ENCODE data around the gene SOX1. TPM values are rescaled to one million over a fixed set of nuclear protein-coding genes. Genes with fewer than 3 reads are reported as not detected.

Gene SOX1
- total RNA-seq, 1 donor from 2014 or later, result not detected

GRCh38 chr13:112071723-112072533 lies 5.0 kb downstream of the SOX1 start:
- no peaks in the 10 kb centered on the region for H3K36me3 ChIP-seq (ENCODE audit: control insufficient read depth in 3 of 3, insufficient read depth in 3 of 3, low read length in 3 of 3)
- H3K4me3 ChIP-seq (ENCODE audit: low read length in 3 of 3), result no peak overlapping the region

GRCh38 chr13:112072534-112073244 lies 5.7 kb downstream of the SOX1 start:
- H3K36me3 ChIP-seq (ENCODE audit: control insufficient read depth in 3 of 3, insufficient read depth in 3 of 3, low read length in 3 of 3), result no peaks in the 10 kb centered on the region
- no peak overlapping the region for H3K4me3 ChIP-seq (ENCODE audit: low read length in 3 of 3)
- peaks cover 58 to 75% (median 60%) of the 10 kb centered on the region in 3 donors for H3K27me3 ChIP-seq (ENCODE audit: control insufficient read depth in 3 of 3, insufficient read depth in 3 of 3, low read length in 3 of 3)
- no peaks in the 10 kb centered on the region for H3K9me3 ChIP-seq (ENCODE audit: control insufficient read depth in 3 of 3, low read length in 3 of 3)
- H3K4me1 ChIP-seq (ENCODE audit: control insufficient read depth in 3 of 3, insufficient read depth in 3 of 3, low read length in 3 of 3), result peaks cover 0 to 4% (median 0%) of the 10 kb centered on the region in 3 donors
- H3K9ac ChIP-seq (ENCODE audit: low read depth in 1 of 3, low read length in 3 of 3), result no peak overlapping the region
- H3K27ac ChIP-seq (ENCODE audit: low read depth, low read length), result no peak overlapping the region

More at GRCh38 chr13:112071723-112072533, 5.0 kb downstream of the SOX1 start:
- Histone ChIP-seq H3K9ac (ENCODE audit: low read depth in 1 of 3, low read length in 3 of 3) (no peak overlapping the region), H3K4me1 (ENCODE audit: control insufficient read depth in 3 of 3, insufficient read depth in 3 of 3, low read length in 3 of 3) (peaks cover 0 to 4% (median 3%) of the 10 kb centered on the region in 3 donors), H3K27ac (ENCODE audit: low read depth, low read length) (no peak overlapping the region), H3K27me3 (ENCODE audit: control insufficient read depth in 3 of 3, insufficient read depth in 3 of 3, low read length in 3 of 3) (peaks cover 60 to 78% (median 60%) of the 10 kb centered on the region in 3 donors), H3K9me3 (ENCODE audit: control insufficient read depth in 3 of 3, low read length in 3 of 3) (no peaks in the 10 kb centered on the region)

- Histone ChIP-seq H3K9ac (ENCODE audit: low read depth in 1 of 3, low read length in 3 of 3) (no peak overlapping the region), H3K36me3 (ENCODE audit: control insufficient read depth in 3 of 3, insufficient read depth in 3 of 3, low read length in 3 of 3) (no peaks in the 10 kb centered on the region), H3K4me1 (ENCODE audit: control insufficient read depth in 3 of 3, insufficient read depth in 3 of 3, low read length in 3 of 3) (peaks cover 0 to 4% (median 0%) of the 10 kb centered on the region in 3 donors), H3K9me3 (ENCODE audit: control insufficient read depth in 3 of 3, low read length in 3 of 3) (no peaks in the 10 kb centered on the region), H3K4me3 (ENCODE audit: low read length in 3 of 3) (no peak overlapping the region), H3K27me3 (ENCODE audit: control insufficient read depth in 3 of 3, insufficient read depth in 3 of 3, low read length in 3 of 3) (peaks cover 66 to 80% (median 68%) of the 10 kb centered on the region in 3 donors), H3K27ac (ENCODE audit: low read depth, low read length) (no peak overlapping the region)
Observed at GRCh38 chr13:112073245-112074138, 6.5 kb downstream of the SOX1 start.

- H3K9ac ChIP-seq (ENCODE audit: low read depth in 1 of 3, low read length in 3 of 3), result no peak overlapping the region
- H3K27ac ChIP-seq (ENCODE audit: low read depth, low read length), result no peak overlapping the region
- no peaks in the 10 kb centered on the region for H3K9me3 ChIP-seq (ENCODE audit: control insufficient read depth in 3 of 3, low read length in 3 of 3)
- peaks cover 0 to 4% (median 0%) of the 10 kb centered on the region in 3 donors for H3K4me1 ChIP-seq (ENCODE audit: control insufficient read depth in 3 of 3, insufficient read depth in 3 of 3, low read length in 3 of 3)
- no peak overlapping the region for H3K4me3 ChIP-seq (ENCODE audit: low read length in 3 of 3)
- H3K36me3 ChIP-seq (ENCODE audit: control insufficient read depth in 3 of 3, insufficient read depth in 3 of 3, low read length in 3 of 3), result no peaks in the 10 kb centered on the region
- peaks cover 65 to 81% (median 71%) of the 10 kb centered on the region in 3 donors for H3K27me3 ChIP-seq (ENCODE audit: control insufficient read depth in 3 of 3, insufficient read depth in 3 of 3, low read length in 3 of 3)
Observed at GRCh38 chr13:112074139-112074865, 7.4 kb downstream of the SOX1 start.

- Histone ChIP-seq H3K4me3 (ENCODE audit: low read length in 3 of 3) (no peak overlapping the region), H3K9me3 (ENCODE audit: control insufficient read depth in 3 of 3, low read length in 3 of 3) (no peaks in the 10 kb centered on the region), H3K27ac (ENCODE audit: low read depth, low read length) (no peak overlapping the region), H3K9ac (ENCODE audit: low read depth in 1 of 3, low read length in 3 of 3) (no peak overlapping the region), H3K36me3 (ENCODE audit: control insufficient read depth in 3 of 3, insufficient read depth in 3 of 3, low read length in 3 of 3) (no peaks in the 10 kb centered on the region), H3K4me1 (ENCODE audit: control insufficient read depth in 3 of 3, insufficient read depth in 3 of 3, low read length in 3 of 3) (peaks cover 0 to 4% (median 0%) of the 10 kb centered on the region in 3 donors), H3K27me3 (ENCODE audit: control insufficient read depth in 3 of 3, insufficient read depth in 3 of 3, low read length in 3 of 3) (peaks cover 49 to 60% (median 53%) of the 10 kb centered on the region in 3 donors)
Observed at GRCh38 chr13:112077729-112078128, 10.8 kb downstream of the SOX1 start.

GRCh38 chr13:112078216-112078615 lies 11.3 kb downstream of the SOX1 start:
- H3K36me3 ChIP-seq (ENCODE audit: control insufficient read depth in 3 of 3, insufficient read depth in 3 of 3, low read length in 3 of 3), result no peaks in the 10 kb centered on the region
- no peak overlapping the region for H3K9ac ChIP-seq (ENCODE audit: low read depth in 1 of 3, low read length in 3 of 3)
- H3K4me1 ChIP-seq (ENCODE audit: control insufficient read depth in 3 of 3, insufficient read depth in 3 of 3, low read length in 3 of 3), result peaks cover 0 to 4% (median 0%) of the 10 kb centered on the region in 3 donors
- H3K27me3 ChIP-seq (ENCODE audit: control insufficient read depth in 3 of 3, insufficient read depth in 3 of 3, low read length in 3 of 3), result peaks cover 49 to 55% (median 53%) of the 10 kb centered on the region in 3 donors
- no peak overlapping the region for H3K27ac ChIP-seq (ENCODE audit: low read depth, low read length)
- H3K9me3 ChIP-seq (ENCODE audit: control insufficient read depth in 3 of 3, low read length in 3 of 3), result peaks cover 0 to 3% (median 0%) of the 10 kb centered on the region in 3 donors
- no peak overlapping the region for H3K4me3 ChIP-seq (ENCODE audit: low read length in 3 of 3)

GRCh38 chr13:112078879-112079531 lies 12.1 kb downstream of the SOX1 start:
- Histone ChIP-seq H3K27me3 (ENCODE audit: control insufficient read depth in 3 of 3, insufficient read depth in 3 of 3, low read length in 3 of 3) (peaks cover 43 to 52% (median 47%) of the 10 kb centered on the region in 3 donors), H3K4me1 (ENCODE audit: control insufficient read depth in 3 of 3, insufficient read depth in 3 of 3, low read length in 3 of 3) (no peaks in the 10 kb centered on the region)

GRCh38 chr13:112079696-112080095 lies 12.7 kb downstream of the SOX1 start:
- Histone ChIP-seq H3K27ac (ENCODE audit: low read depth, low read length) (no peak overlapping the region), H3K27me3 (ENCODE audit: control insufficient read depth in 3 of 3, insufficient read depth in 3 of 3, low read length in 3 of 3) (peaks cover 37 to 45% (median 40%) of the 10 kb centered on the region in 3 donors), H3K4me1 (ENCODE audit: control insufficient read depth in 3 of 3, insufficient read depth in 3 of 3, low read length in 3 of 3) (no peaks in the 10 kb centered on the region), H3K4me3 (ENCODE audit: low read length in 3 of 3) (no peak overlapping the region), H3K36me3 (ENCODE audit: control insufficient read depth in 3 of 3, insufficient read depth in 3 of 3, low read length in 3 of 3) (no peaks in the 10 kb centered on the region), H3K9ac (ENCODE audit: low read depth in 1 of 3, low read length in 3 of 3) (no peak overlapping the region), H3K9me3 (ENCODE audit: control insufficient read depth in 3 of 3, low read length in 3 of 3) (peaks cover 0 to 17% (median 0%) of the 10 kb centered on the region in 3 donors)

More at GRCh38 chr13:112078879-112079531, 12.1 kb downstream of the SOX1 start:
- H3K36me3 ChIP-seq (ENCODE audit: control insufficient read depth in 3 of 3, insufficient read depth in 3 of 3, low read length in 3 of 3), result no peaks in the 10 kb centered on the region
- no peak overlapping the region for H3K27ac ChIP-seq (ENCODE audit: low read depth, low read length)
- H3K4me3 ChIP-seq (ENCODE audit: low read length in 3 of 3), result no peak overlapping the region
- H3K9me3 ChIP-seq (ENCODE audit: control insufficient read depth in 3 of 3, low read length in 3 of 3), result peaks cover 0 to 11% (median 0%) of the 10 kb centered on the region in 3 donors
- H3K9ac ChIP-seq (ENCODE audit: low read depth in 1 of 3, low read length in 3 of 3), result no peak overlapping the region
